WTC11 (cell line): ENCODE results near the gene HIF1A. TPM values are rescaled to one million over a fixed set of nuclear protein-coding genes. Genes with fewer than 3 reads are reported as not detected.

Source experiments
- ATAC-seq: fragments of 200-7000 bp; cut with Tn5 transposase; 2 replicates; pipeline ENCODE4 v1.10.0; 2021; ENCODE audit warnings: mild to moderate bottlenecking, moderate library complexity
- CTCF ChIA-PET: fragments of 300-600 bp; sonication (Branson Sonifier 250); formaldehyde crosslinking; loops from one replicate; lab custom pipeline; 2021; ENCODE audit warnings: antibody characterized with exemption; lab: Charles Lee
- POLR2A ChIA-PET: fragments of 350-600 bp; sonication (Branson Sonifier 250); formaldehyde crosslinking; loops from one replicate; lab custom pipeline; 2021; ENCODE audit warnings: antibody characterized with exemption; lab: Charles Lee
- DNase-seq: peaks from one replicate; pipeline ENCODE4 v3.0.0; 2021; ENCODE audit warnings: low spot score
- H3K27ac Mint-ChIP-seq: 2 replicates; pipeline ENCODE4 v1.8.0; 2021; ENCODE audit warnings: mixed read lengths
- H3K27me3 Mint-ChIP-seq: 2 replicates; pipeline ENCODE4 v1.8.0; 2021; ENCODE audit warnings: low read depth, mild to moderate bottlenecking, moderate library complexity, mixed read lengths
- H3K36me3 Mint-ChIP-seq: 2 replicates; pipeline ENCODE4 v1.8.0; 2021; ENCODE audit warnings: mixed read lengths
- H3K4me1 Mint-ChIP-seq: 2 replicates; pipeline ENCODE4 v1.8.0; 2022; ENCODE audit warnings: mixed read lengths
- H3K4me3 Mint-ChIP-seq: 2 replicates; pipeline ENCODE4 v1.8.0; 2021; ENCODE audit warnings: mild to moderate bottlenecking, moderate library complexity, mixed read lengths
- H3K9me3 Mint-ChIP-seq: 2 replicates; pipeline ENCODE4 v1.8.0; 2021; ENCODE audit warnings: mixed read lengths
- CREM ChIP-seq: sonication (generic); formaldehyde crosslinking; IDR thresholded peaks from 2 replicates; pipeline ENCODE4 v1.8.1; 2022; ENCODE audit warnings: mild to moderate bottlenecking, missing genetic modification reagents, moderate library complexity
- E2F1 ChIP-seq: sonication (generic); formaldehyde crosslinking; IDR thresholded peaks from 2 replicates; pipeline ENCODE4 v1.8.0; 2022; ENCODE audit warnings: mild to moderate bottlenecking, missing genetic modification reagents
- ELF4 ChIP-seq: sonication (generic); formaldehyde crosslinking; IDR thresholded peaks from 2 replicates; pipeline ENCODE4 v1.8.1; 2022; ENCODE audit warnings: low read depth, mild to moderate bottlenecking, moderate library complexity, missing genetic modification reagents
- ESRRA ChIP-seq: sonication (generic); formaldehyde crosslinking; IDR thresholded peaks from 2 replicates; pipeline ENCODE4 v1.8.1; 2022; ENCODE audit warnings: mild to moderate bottlenecking, missing genetic modification reagents, borderline replicate concordance
- ETV6 ChIP-seq: sonication (generic); formaldehyde crosslinking; IDR thresholded peaks from 2 replicates; pipeline ENCODE4 v1.8.1; 2022; ENCODE audit warnings: mild to moderate bottlenecking, missing genetic modification reagents
- FOXJ3 ChIP-seq: sonication (generic); formaldehyde crosslinking; IDR thresholded peaks from 2 replicates; pipeline ENCODE4 v1.9.0; 2021; ENCODE audit warnings: missing genetic modification reagents, mild to moderate bottlenecking, borderline replicate concordance
- FOXK1 ChIP-seq: sonication (generic); formaldehyde crosslinking; IDR thresholded peaks from 2 replicates; pipeline ENCODE4 v1.8.0; 2022; ENCODE audit warnings: mild to moderate bottlenecking, moderate library complexity, missing genetic modification reagents
- FOXP1 ChIP-seq: sonication (generic); formaldehyde crosslinking; IDR thresholded peaks from 2 replicates; pipeline ENCODE4 v1.8.0; 2022; ENCODE audit warnings: missing genetic modification reagents, mild to moderate bottlenecking, moderate library complexity, borderline replicate concordance
- GRHL2 ChIP-seq: fragments of 250-450 bp; sonication (Bioruptor Pico); IDR thresholded peaks from 2 replicates; pipeline ENCODE4 v1.8.0; 2022; ENCODE audit warnings: mild to moderate bottlenecking, moderate library complexity; ENCODE audit not compliant: insufficient replicate concordance, severe bottlenecking
- HMGA2 ChIP-seq: fragments of 250-450 bp; sonication (Bioruptor Pico); IDR thresholded peaks from 2 replicates; pipeline ENCODE4 v1.4.0; 2021; ENCODE audit warnings: mild to moderate bottlenecking, moderate library complexity
- MYBL2 ChIP-seq: sonication (generic); formaldehyde crosslinking; IDR thresholded peaks from 2 replicates; pipeline ENCODE4 v1.8.1; 2023; ENCODE audit warnings: mild to moderate bottlenecking, moderate library complexity, missing genetic modification reagents
- NFATC4 ChIP-seq: fragments of 250-450 bp; sonication (Bioruptor Pico); IDR thresholded peaks from 2 replicates; pipeline ENCODE4 v1.9.0; 2021; ENCODE audit warnings: mild to moderate bottlenecking
- NFE2L1 ChIP-seq: sonication (generic); formaldehyde crosslinking; IDR thresholded peaks from 2 replicates; pipeline ENCODE4 v1.8.1; 2023; ENCODE audit warnings: missing genetic modification reagents
- NR2C2 ChIP-seq: sonication (generic); formaldehyde crosslinking; IDR thresholded peaks from 2 replicates; pipeline ENCODE4 v1.8.0; 2022; ENCODE audit warnings: mild to moderate bottlenecking, missing genetic modification reagents
- NR3C1 ChIP-seq: sonication (generic); formaldehyde crosslinking; conservative IDR thresholded peaks from 2 replicates; pipeline ENCODE4 v1.8.1; 2023; ENCODE audit warnings: low read depth, mild to moderate bottlenecking, missing genetic modification reagents
- OVOL2 ChIP-seq: fragments of 250-450 bp; sonication (Bioruptor Pico); IDR thresholded peaks from 2 replicates; pipeline ENCODE4 v1.9.0; 2021; ENCODE audit warnings: mild to moderate bottlenecking, borderline replicate concordance
- RELA ChIP-seq: sonication (generic); formaldehyde crosslinking; IDR thresholded peaks from 2 replicates; pipeline ENCODE4 v1.8.1; 2022; ENCODE audit warnings: missing genetic modification reagents, mild to moderate bottlenecking, borderline replicate concordance
- SOX15 ChIP-seq: fragments of 250-450 bp; sonication (Bioruptor Pico); IDR thresholded peaks from 2 replicates; pipeline ENCODE4 v1.9.0; 2021; ENCODE audit warnings: mild to moderate bottlenecking
- SP1 ChIP-seq: sonication (generic); formaldehyde crosslinking; conservative IDR thresholded peaks from 2 replicates; pipeline ENCODE4 v1.8.1; 2022; ENCODE audit warnings: missing genetic modification reagents
- ZNF121 ChIP-seq: sonication (generic); formaldehyde crosslinking; IDR thresholded peaks from 2 replicates; pipeline ENCODE4 v1.8.0; 2023; ENCODE audit warnings: missing genetic modification reagents
- ZNF138 ChIP-seq: sonication (generic); formaldehyde crosslinking; conservative IDR thresholded peaks from 2 replicates; pipeline ENCODE4 v1.8.1; 2022; ENCODE audit warnings: mild to moderate bottlenecking, moderate library complexity, missing genetic modification reagents
- ZNF396 ChIP-seq: fragments of 250-450 bp; sonication (Bioruptor Pico); IDR thresholded peaks from 2 replicates; pipeline ENCODE4 v1.8.0; 2021; ENCODE audit warnings: mild to moderate bottlenecking, moderate library complexity, borderline replicate concordance
- ZNF416 ChIP-seq: fragments of 250-450 bp; sonication (Bioruptor Pico); IDR thresholded peaks from 2 replicates; pipeline ENCODE4 v1.9.0; 2021; ENCODE audit warnings: mild to moderate bottlenecking, inconsistent platforms
- ZNF423 ChIP-seq: fragments of 250-450 bp; sonication (Bioruptor Pico); IDR thresholded peaks from 2 replicates; pipeline ENCODE4 v2.1.2; 2022; ENCODE audit warnings: mild to moderate bottlenecking, moderate library complexity
- ZNF671 ChIP-seq: fragments of 250-450 bp; sonication (Bioruptor Pico); IDR thresholded peaks from 2 replicates; pipeline ENCODE4 v1.8.0; 2021; ENCODE audit warnings: mild to moderate bottlenecking
- total RNA-seq: library from RNA; stranded (reverse); gene quantifications from 3 replicates; pipeline ENCODE4 v1.2.3, GENCODE V29; 2021
- TF ChIP-seq, protein P1 (sequence below): sonication (generic); formaldehyde crosslinking; conservative IDR thresholded peaks from 2 replicates; pipeline ENCODE4 v1.8.1; 2022; ENCODE audit warnings: mild to moderate bottlenecking, missing genetic modification reagents
- TF ChIP-seq, protein P2 (sequence below): sonication (generic); formaldehyde crosslinking; IDR thresholded peaks from 2 replicates; pipeline ENCODE4 v1.8.1; 2023; ENCODE audit warnings: mild to moderate bottlenecking, missing genetic modification reagents, moderate library complexity
- TF ChIP-seq, protein P3 (sequence below): sonication (generic); formaldehyde crosslinking; IDR thresholded peaks from 2 replicates; pipeline ENCODE4 v1.8.0; 2022; ENCODE audit warnings: mild to moderate bottlenecking, missing genetic modification reagents
- TF ChIP-seq, protein P4 (sequence below): sonication (generic); formaldehyde crosslinking; IDR thresholded peaks from 2 replicates; pipeline ENCODE4 v1.8.1; 2022; ENCODE audit warnings: mild to moderate bottlenecking, moderate library complexity, missing genetic modification reagents
- TF ChIP-seq, protein P5 (sequence below): fragments of 250-450 bp; sonication (Bioruptor Pico); IDR thresholded peaks from 2 replicates; pipeline ENCODE4 v1.9.0; 2021; ENCODE audit warnings: mild to moderate bottlenecking, borderline replicate concordance

The HIF1A gene
- total RNA-seq, 1 experiment from 2014 or later: 165 TPM

- POLR2A ChIA-PET: interaction anchor here (0.9 to 2.2 kb wide), 5 partner anchors 11 to 280 kb away, joined by 3 to 12 read pairs (median 6); partner anchors contain the start of genes HIF1A and SNAPC1
Observed at GRCh38 chr14:61750708-61751474, 55.6 kb downstream of the HIF1A start.

GRCh38 chr14:61751475-61751989 lies 56.2 kb downstream of the HIF1A start:
- no peak for ATAC-seq
- CTCF ChIA-PET: interaction anchor here (0.6 kb wide), 1 partner anchor 29 kb away, joined by 3 read pairs; no protein-coding TSS in a partner anchor
- H3K36me3 Mint-ChIP-seq: peaks cover 15% of the 10 kb centered on the region
- H3K4me1 Mint-ChIP-seq: peaks cover 60% of the 10 kb centered on the region
- peaks cover 8% of the 10 kb centered on the region for H3K9me3 Mint-ChIP-seq
- POLR2A ChIA-PET: interaction anchor here (2.2 kb wide), 1 partner anchor 10 kb away, joined by 12 read pairs; the partner anchor contains the start of gene SNAPC1
- no peaks in the 10 kb centered on the region for H3K27me3 Mint-ChIP-seq
- no peak for DNase-seq
- peak overlapping the region; percentile 43; the same call in 1 of the 2 replicates for H3K27ac Mint-ChIP-seq
- H3K4me3 Mint-ChIP-seq: peak overlapping the region; percentile 57
- TF ChIP-seq ESRRA (CRISPR knock-in tag): no peak
- no peak for TF ChIP-seq GRHL2 (CRISPR knock-in tag)
- no peak for TF ChIP-seq OVOL2 (CRISPR knock-in tag)
- TF ChIP-seq FOXJ3: no peak
- TF ChIP-seq, protein P1, sequence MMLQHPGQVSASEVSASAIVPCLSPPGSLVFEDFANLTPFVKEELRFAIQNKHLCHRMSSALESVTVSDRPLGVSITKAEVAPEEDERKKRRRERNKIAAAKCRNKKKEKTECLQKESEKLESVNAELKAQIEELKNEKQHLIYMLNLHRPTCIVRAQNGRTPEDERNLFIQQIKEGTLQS (CRISPR knock-in tag): no peak
- no peak for TF ChIP-seq ZNF396 (CRISPR knock-in tag)
- TF ChIP-seq, protein P2, sequence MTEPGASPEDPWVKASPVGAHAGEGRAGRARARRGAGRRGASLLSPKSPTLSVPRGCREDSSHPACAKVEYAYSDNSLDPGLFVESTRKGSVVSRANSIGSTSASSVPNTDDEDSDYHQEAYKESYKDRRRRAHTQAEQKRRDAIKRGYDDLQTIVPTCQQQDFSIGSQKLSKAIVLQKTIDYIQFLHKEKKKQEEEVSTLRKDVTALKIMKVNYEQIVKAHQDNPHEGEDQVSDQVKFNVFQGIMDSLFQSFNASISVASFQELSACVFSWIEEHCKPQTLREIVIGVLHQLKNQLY (CRISPR knock-in tag): no peak
- TF ChIP-seq ZNF416 (CRISPR knock-in tag): no peak
- no peak for TF ChIP-seq NR3C1 (CRISPR knock-in tag)
- no peak for TF ChIP-seq MYBL2 (CRISPR knock-in tag)
- no peak for TF ChIP-seq ZNF121

More at GRCh38 chr14:61750708-61751474, 55.6 kb downstream of the HIF1A start:
- peaks cover 5% of the 10 kb centered on the region for H3K9me3 Mint-ChIP-seq
- H3K27me3 Mint-ChIP-seq: no peaks in the 10 kb centered on the region
- ATAC-seq (peak; percentile 88), DNase-seq (peak; percentile 86)
- H3K4me3 Mint-ChIP-seq: peak overlapping the region; percentile 85
- H3K4me1 Mint-ChIP-seq: peaks cover 62% of the 10 kb centered on the region
- H3K27ac Mint-ChIP-seq: peak overlapping the region; percentile 95
- CTCF ChIA-PET: interaction anchor here (0.6 kb wide), 1 partner anchor 29 kb away, joined by 3 read pairs; no protein-coding TSS in a partner anchor
- peaks cover 21% of the 10 kb centered on the region for H3K36me3 Mint-ChIP-seq
- TF ChIP-seq, protein P3, sequence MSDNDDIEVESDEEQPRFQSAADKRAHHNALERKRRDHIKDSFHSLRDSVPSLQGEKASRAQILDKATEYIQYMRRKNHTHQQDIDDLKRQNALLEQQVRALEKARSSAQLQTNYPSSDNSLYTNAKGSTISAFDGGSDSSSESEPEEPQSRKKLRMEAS (CRISPR knock-in tag): peak; percentile 30; the same call in 1 of the 2 replicates
- TF ChIP-seq, protein P4, sequence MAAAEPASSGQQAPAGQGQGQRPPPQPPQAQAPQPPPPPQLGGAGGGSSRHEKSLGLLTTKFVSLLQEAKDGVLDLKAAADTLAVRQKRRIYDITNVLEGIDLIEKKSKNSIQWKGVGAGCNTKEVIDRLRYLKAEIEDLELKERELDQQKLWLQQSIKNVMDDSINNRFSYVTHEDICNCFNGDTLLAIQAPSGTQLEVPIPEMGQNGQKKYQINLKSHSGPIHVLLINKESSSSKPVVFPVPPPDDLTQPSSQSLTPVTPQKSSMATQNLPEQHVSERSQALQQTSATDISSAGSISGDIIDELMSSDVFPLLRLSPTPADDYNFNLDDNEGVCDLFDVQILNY (CRISPR knock-in tag): 0 out of 2 replicates have a peak, but pooled peaks have one; percentile 59
- TF ChIP-seq ZNF423: peak; percentile 82; the same call in 1 of the 2 replicates
- TF ChIP-seq SOX15 (CRISPR knock-in tag): no peak
- peak; percentile 78 for TF ChIP-seq ETV6
- TF ChIP-seq E2F1: no peak
- 0 out of 2 replicates have a peak, but pooled peaks have one; percentile 18 for TF ChIP-seq ZNF671 (CRISPR knock-in tag)
- TF ChIP-seq FOXK1 (CRISPR knock-in tag): peak; percentile 67
- TF ChIP-seq MYBL2 (CRISPR knock-in tag): no peak
- TF ChIP-seq NR2C2 (CRISPR knock-in tag): no peak
- TF ChIP-seq RELA: peak; percentile 31; the same call in 1 of the 2 replicates
- TF ChIP-seq SP1: peak; percentile 55; the same call in 1 of the 2 replicates
- TF ChIP-seq NFE2L1 (CRISPR knock-in tag): peak; percentile 77
- TF ChIP-seq CREM: 0 out of 2 replicates have a peak, but pooled peaks have one; percentile 50
- TF ChIP-seq ZNF138 (CRISPR knock-in tag): peak; percentile 93; the same call in 1 of the 2 replicates
- no peak for TF ChIP-seq ELF4 (CRISPR knock-in tag)
- peak; percentile 72; the same call in 1 of the 2 replicates for TF ChIP-seq FOXP1 (CRISPR knock-in tag)
- no peak for TF ChIP-seq HMGA2 (CRISPR knock-in tag)
- peak; percentile 47; the same call in 1 of the 2 replicates for TF ChIP-seq NFATC4
- TF ChIP-seq, protein P5, sequence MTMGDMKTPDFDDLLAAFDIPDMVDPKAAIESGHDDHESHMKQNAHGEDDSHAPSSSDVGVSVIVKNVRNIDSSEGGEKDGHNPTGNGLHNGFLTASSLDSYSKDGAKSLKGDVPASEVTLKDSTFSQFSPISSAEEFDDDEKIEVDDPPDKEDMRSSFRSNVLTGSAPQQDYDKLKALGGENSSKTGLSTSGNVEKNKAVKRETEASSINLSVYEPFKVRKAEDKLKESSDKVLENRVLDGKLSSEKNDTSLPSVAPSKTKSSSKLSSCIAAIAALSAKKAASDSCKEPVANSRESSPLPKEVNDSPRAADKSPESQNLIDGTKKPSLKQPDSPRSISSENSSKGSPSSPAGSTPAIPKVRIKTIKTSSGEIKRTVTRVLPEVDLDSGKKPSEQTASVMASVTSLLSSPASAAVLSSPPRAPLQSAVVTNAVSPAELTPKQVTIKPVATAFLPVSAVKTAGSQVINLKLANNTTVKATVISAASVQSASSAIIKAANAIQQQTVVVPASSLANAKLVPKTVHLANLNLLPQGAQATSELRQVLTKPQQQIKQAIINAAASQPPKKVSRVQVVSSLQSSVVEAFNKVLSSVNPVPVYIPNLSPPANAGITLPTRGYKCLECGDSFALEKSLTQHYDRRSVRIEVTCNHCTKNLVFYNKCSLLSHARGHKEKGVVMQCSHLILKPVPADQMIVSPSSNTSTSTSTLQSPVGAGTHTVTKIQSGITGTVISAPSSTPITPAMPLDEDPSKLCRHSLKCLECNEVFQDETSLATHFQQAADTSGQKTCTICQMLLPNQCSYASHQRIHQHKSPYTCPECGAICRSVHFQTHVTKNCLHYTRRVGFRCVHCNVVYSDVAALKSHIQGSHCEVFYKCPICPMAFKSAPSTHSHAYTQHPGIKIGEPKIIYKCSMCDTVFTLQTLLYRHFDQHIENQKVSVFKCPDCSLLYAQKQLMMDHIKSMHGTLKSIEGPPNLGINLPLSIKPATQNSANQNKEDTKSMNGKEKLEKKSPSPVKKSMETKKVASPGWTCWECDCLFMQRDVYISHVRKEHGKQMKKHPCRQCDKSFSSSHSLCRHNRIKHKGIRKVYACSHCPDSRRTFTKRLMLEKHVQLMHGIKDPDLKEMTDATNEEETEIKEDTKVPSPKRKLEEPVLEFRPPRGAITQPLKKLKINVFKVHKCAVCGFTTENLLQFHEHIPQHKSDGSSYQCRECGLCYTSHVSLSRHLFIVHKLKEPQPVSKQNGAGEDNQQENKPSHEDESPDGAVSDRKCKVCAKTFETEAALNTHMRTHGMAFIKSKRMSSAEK (CRISPR knock-in tag): peak; percentile 47; the same call in 1 of the 2 replicates
